Measurements from ENCODE around the gene NEUROD4.

NEUROD4 gene

GRCh38 chr12:54993181-54993835 lies 26.5 kb upstream of the NEUROD4 start:
- no peaks in the 10 kb centered on the region for H3K36me3 ChIP-seq
- H3K4me1 ChIP-seq: no peaks in the 10 kb centered on the region
- H3K27me3 ChIP-seq: no peaks in the 10 kb centered on the region; the same call in 1 of the 2 replicates
- TF ChIP-seq CTCF (IDR thresholded peaks at IDR 0.05; ENCODE audit: low read depth, low read length): peak; percentile 88
- no peaks in the 10 kb centered on the region for H3K9me3 ChIP-seq
- H3K4me3 ChIP-seq (ENCODE audit: low read depth, low read length): no peak overlapping the region
- peak; percentile 55 for DNase-seq

DNA sequence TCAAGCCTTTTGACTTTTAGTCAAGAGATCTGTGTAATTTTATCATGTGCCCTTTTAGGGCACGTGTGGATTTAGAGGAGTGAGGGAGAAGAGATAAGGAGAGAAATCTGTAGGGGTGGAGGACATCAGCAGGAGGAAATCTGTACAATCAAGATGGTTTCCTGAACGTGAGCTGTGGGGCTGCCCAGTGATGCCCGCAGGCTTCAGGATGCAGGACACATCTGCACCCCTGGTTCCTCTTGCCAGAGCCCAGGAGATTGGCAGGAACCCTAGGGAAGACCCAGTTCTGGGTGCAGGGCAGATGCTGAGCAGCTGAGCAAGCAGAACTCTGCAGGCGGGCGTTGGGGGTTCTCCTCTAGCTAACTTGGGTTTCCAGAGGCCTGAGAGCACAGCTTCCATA lies 23.6 kb upstream of the NEUROD4 start:
- H3K9me3 ChIP-seq: no peaks in the 10 kb centered on the region

GRCh38 chr12:54997929-54998522 lies 21.7 kb upstream of the NEUROD4 start:
- no peak overlapping the region for H3K4me3 ChIP-seq (ENCODE audit: low read depth, low read length)
- peaks cover 4% of the 10 kb centered on the region; the same call in 1 of the 2 replicates for H3K27me3 ChIP-seq
- H3K36me3 ChIP-seq: no peaks in the 10 kb centered on the region
- no peaks in the 10 kb centered on the region for H3K4me1 ChIP-seq
- no peak for TF ChIP-seq CTCF (IDR thresholded peaks at IDR 0.05; ENCODE audit: low read depth, low read length)
- no peak for DNase-seq
- no peaks in the 10 kb centered on the region for H3K9me3 ChIP-seq

More for the DNA sequence above, 23.6 kb upstream of the NEUROD4 start:
- Histone ChIP-seq H3K36me3 (no peaks in the 10 kb centered on the region), H3K4me3 (ENCODE audit: low read depth, low read length) (no peak overlapping the region), H3K27me3 (no peaks in the 10 kb centered on the region; the same call in 1 of the 2 replicates), H3K4me1 (no peaks in the 10 kb centered on the region)
- no peak for DNase-seq
- TF ChIP-seq CTCF (IDR thresholded peaks at IDR 0.05; ENCODE audit: low read depth, low read length): no peak

GRCh38 chr12:54998958-54999510 lies 20.7 kb upstream of the NEUROD4 start:
- no peak for DNase-seq
- Histone ChIP-seq H3K9me3 (no peaks in the 10 kb centered on the region), H3K4me1 (no peaks in the 10 kb centered on the region), H3K36me3 (no peaks in the 10 kb centered on the region), H3K27me3 (peaks cover 4% of the 10 kb centered on the region; the same call in 1 of the 2 replicates), H3K4me3 (ENCODE audit: low read depth, low read length) (no peak overlapping the region)
- TF ChIP-seq CTCF (IDR thresholded peaks at IDR 0.05; ENCODE audit: low read depth, low read length): no peak

DNA sequence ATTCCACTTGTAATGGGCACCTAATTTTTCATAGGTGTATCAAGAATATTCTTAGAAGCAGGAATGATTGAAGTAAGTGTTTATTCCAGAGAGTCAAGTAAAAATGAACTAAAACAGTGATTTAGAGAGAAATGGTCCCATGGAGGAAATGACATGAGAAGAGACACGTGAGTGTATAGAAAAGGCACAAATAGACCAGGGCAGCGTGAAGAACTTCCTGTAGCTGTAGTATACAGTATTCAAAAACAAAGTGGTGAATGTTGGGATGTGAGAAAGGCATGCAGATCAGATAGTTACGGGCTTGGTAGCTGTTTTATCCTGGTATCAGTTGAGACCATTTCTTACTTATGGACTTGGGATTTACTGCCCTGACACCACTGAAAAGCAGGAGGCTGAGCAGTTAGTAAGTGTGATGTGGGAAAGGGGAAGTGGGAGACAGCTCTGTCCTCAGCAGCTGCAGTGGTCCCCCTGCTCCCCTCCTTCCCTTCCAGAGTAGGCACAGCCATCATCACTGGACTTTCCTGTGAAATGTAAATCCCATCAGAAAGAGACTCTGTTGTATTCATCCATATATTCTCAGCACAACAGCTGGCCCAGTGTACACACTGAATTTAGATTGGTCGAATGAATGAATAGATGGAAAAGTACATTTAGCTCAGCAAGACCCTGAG lies 18.4 kb upstream of the NEUROD4 start:
- no peaks in the 10 kb centered on the region for H3K4me1 ChIP-seq
- no peak for DNase-seq
- no peak overlapping the region for H3K4me3 ChIP-seq (ENCODE audit: low read depth, low read length)
- no peak for TF ChIP-seq CTCF (IDR thresholded peaks at IDR 0.05; ENCODE audit: low read depth, low read length)
- H3K36me3 ChIP-seq: no peaks in the 10 kb centered on the region
- no peaks in the 10 kb centered on the region; the same call in 1 of the 2 replicates for H3K9me3 ChIP-seq
- peaks cover 4% of the 10 kb centered on the region; the same call in 1 of the 2 replicates for H3K27me3 ChIP-seq
